A549 treated with Hydrocortisone at 1 μM for 4 hours (cell line): Measurements from ENCODE around the gene TRIM72. TPM values are rescaled to one million over a fixed set of nuclear protein-coding genes. Genes with fewer than 3 reads are reported as not detected.

Experiments used
- total RNA-seq: library from RNA; stranded (reverse); fragments of 200-300 nt; extraction: Qiagen RNA extraction; gene quantifications from 5 replicates; pipeline ENCODE4 v1.2.3, GENCODE V29; 2022

Gene TRIM72, protein sequence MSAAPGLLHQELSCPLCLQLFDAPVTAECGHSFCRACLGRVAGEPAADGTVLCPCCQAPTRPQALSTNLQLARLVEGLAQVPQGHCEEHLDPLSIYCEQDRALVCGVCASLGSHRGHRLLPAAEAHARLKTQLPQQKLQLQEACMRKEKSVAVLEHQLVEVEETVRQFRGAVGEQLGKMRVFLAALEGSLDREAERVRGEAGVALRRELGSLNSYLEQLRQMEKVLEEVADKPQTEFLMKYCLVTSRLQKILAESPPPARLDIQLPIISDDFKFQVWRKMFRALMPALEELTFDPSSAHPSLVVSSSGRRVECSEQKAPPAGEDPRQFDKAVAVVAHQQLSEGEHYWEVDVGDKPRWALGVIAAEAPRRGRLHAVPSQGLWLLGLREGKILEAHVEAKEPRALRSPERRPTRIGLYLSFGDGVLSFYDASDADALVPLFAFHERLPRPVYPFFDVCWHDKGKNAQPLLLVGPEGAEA
- total RNA-seq, result 0.01 to 0.10 TPM (median 0.05 TPM) in 5 replicates

DNA sequence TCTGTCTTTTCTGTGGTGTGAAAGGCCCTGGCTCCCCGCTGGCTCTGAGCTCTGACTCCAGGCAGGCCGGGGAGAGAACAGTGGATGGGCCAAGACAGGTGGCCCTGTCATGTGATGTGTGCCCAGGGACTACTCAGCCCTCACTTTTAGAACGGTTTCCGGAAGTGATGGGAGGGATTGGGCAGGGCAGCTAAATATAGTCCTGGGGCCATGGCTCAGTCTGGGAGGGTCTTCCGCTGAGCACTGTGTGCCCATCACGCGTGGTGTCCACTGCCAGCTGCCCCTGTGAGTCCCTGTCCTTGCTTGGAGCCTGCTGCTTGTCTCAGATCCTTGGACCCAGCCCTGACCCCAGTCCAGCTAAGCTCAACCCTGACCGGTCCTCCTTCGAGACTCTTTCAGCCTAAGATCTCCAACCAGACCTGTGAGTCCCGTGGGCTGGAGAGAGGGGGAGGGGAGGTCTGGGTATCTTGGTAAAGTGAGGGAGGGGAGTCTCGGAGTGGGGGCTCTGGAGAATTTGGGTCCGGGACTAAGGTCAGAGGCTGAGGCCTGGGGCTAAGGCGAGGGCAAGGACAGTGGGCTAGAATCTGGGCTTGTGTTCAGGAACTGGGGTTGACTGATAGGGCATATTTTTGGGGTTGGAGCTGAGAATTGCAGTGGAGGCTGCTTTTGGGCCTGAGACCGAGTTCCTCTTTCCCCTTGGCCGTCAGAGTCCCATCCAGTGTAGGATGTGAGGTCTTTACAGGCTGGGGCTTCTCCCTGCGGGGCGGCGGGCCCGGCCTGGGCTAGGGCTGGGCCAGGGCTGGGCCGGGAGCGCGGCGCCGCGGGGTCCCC lies at the start of gene TRIM72:
TRIM72 (plus strand) TSS at position 243 of the 831 bp plus-strand sequence. CDS start 620 bp downstream, outside the sequence.

DNA sequence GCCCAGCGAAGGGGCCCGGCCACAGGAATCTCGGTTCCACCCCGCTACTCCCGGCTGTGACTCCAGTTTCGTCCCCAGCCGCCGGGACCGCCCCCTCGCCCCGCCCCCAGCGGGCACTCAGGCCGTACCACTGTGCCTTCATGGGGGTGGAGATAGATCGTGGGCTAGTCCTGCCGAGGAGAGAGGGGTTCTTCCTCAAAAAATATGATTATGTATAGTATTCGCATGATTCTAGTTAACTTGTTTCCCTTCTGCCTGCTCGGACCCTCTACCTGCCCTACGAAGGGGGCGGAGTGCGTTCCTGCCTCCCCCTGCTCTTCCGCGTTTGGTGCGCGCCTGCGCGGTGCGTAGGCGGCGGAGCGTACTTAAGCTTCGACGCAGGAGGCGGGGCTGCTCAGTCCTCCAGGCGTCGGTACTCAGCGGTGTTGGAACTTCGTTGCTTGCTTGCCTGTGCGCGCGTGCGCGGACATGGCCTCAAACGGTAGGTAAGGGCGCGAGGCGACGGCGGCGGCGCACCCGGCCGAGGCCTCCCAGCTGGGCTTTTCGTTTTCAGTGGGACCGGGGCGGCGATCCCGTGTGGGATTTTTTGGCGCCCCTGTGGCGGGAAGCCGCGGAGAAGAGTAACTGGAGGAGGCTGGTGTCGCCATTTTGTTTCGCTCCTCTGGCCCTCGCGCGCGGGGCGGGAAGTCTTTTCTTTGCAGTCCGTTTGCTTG lies 34.0 kb upstream of the TRIM72 start, which contains the start of gene FUS:
FUS (plus strand) TSS at position 393 of the 713 bp plus-strand sequence; CDS start at position 469, 76 bp downstream.

GRCh38 chr16:31202414-31203375 lies 11.2 kb upstream of the TRIM72 start, which contains the start of gene PYCARD:
TSS of gene PYCARD (minus strand) at chr16:31202760. CDS start at chr16:31202690, 70 bp downstream.

GRCh38 chr16:31216422-31217135 lies 2.7 kb downstream of the TRIM72 start, which contains the start of gene PYDC1:
TSS of gene PYDC1 (minus strand) at chr16:31217135. CDS start at chr16:31217028, 107 bp downstream.

Other genes starting within 250 kb of the TRIM72 start
- gene HSD3B7, start 228.9 kb upstream of the TRIM72 start, total RNA-seq, result 13.6 to 15.9 TPM (median 13.9 TPM) in 5 replicates
- gene STX1B, start 203.5 kb upstream of the TRIM72 start, total RNA-seq, result 1.4 to 2.1 TPM (median 1.6 TPM) in 5 replicates
- 56.8 to 66.1 TPM (median 64.4 TPM) in 5 replicates for gene STX4, start 180.6 kb upstream of the TRIM72 start, total RNA-seq
- gene ZNF668, start 139.9 kb upstream of the TRIM72 start, total RNA-seq, result 13.3 to 19.8 TPM (median 14.5 TPM) in 5 replicates
- 9.1 to 11.4 TPM (median 10.2 TPM) in 5 replicates for gene ZNF646, start 139.7 kb upstream of the TRIM72 start, total RNA-seq
- 1.0 to 2.5 TPM (median 1.6 TPM) in 5 replicates for gene PRSS53, start 125.2 kb upstream of the TRIM72 start, total RNA-seq
- gene VKORC1, start 119.3 kb upstream of the TRIM72 start, total RNA-seq, result 98.3 to 147 TPM (median 140 TPM) in 5 replicates
- 46.0 to 56.1 TPM (median 52.2 TPM) in 5 replicates for gene BCKDK, start 105.7 kb upstream of the TRIM72 start, total RNA-seq
- 45.0 to 51.2 TPM (median 48.2 TPM) in 5 replicates for gene KAT8, start 96.5 kb upstream of the TRIM72 start, total RNA-seq
- gene PRSS8, start 78.4 kb upstream of the TRIM72 start, total RNA-seq, result 0.83 to 1.4 TPM (median 1.2 TPM) in 5 replicates
- gene PRSS36, start 64.1 kb upstream of the TRIM72 start, total RNA-seq, result 0.84 to 1.9 TPM (median 1.1 TPM) in 5 replicates
- 505 to 637 TPM (median 514 TPM) in 5 replicates for gene FUS, start 34.0 kb upstream of the TRIM72 start, total RNA-seq
- 23.8 to 40.1 TPM (median 36.2 TPM) in 5 replicates for gene PYCARD, start 11.4 kb upstream of the TRIM72 start, total RNA-seq
- gene PYDC1, start 3.0 kb downstream of the TRIM72 start, total RNA-seq, result not detected in 5 replicates
- gene ITGAM, start 45.9 kb downstream of the TRIM72 start, total RNA-seq, result 1.1 to 1.9 TPM (median 1.7 TPM) in 5 replicates
- gene ITGAX, start 141.1 kb downstream of the TRIM72 start, total RNA-seq, result 1.0 to 1.5 TPM (median 1.1 TPM) in 5 replicates
- gene ITGAD, start 179.2 kb downstream of the TRIM72 start, total RNA-seq, result 0.02 to 0.06 TPM (median 0.05 TPM) in 3 of 5 replicates, not detected in the others
- gene COX6A2, start 214.2 kb downstream of the TRIM72 start, total RNA-seq, result not detected in 5 replicates
- gene ZNF843, start 228.7 kb downstream of the TRIM72 start, total RNA-seq, result 0.13 to 0.23 TPM (median 0.18 TPM) in 5 replicates
- 7.0 to 14.3 TPM (median 10.0 TPM) in 5 replicates for gene ARMC5, start 245.4 kb downstream of the TRIM72 start, total RNA-seq